Neural cell (in vitro differentiated cells): Measurements from ENCODE around the gene NFE2L2. TPM values are rescaled to one million over a fixed set of nuclear protein-coding genes. Genes with fewer than 3 reads are reported as not detected.
"Not testable (repeated sequence)": the region's sequence is repeated elsewhere in the genome, so short reads cannot be mapped to it uniquely, and the experiment has no call there.

ENCODE experiments used
- H2AFZ ChIP-seq: fragments of 200-600, 300-800 bp; sonication (generic), shearing (Covaris generic); 2 replicates; pipeline ENCODE4 v1.6.0; 2014; ENCODE audit warnings: low read depth, mild to moderate bottlenecking, antibody characterized with exemption, low read length, moderate library complexity
- H3F3A ChIP-seq: fragments of 200-600 bp; shearing (Covaris generic); 2 replicates; pipeline ENCODE4 v1.6.1; 2016; ENCODE audit warnings: mild to moderate bottlenecking, moderate library complexity, mixed read lengths, antibody characterized with exemption, low read length; ENCODE audit not compliant: insufficient read depth, poor library complexity, severe bottlenecking
- H3K27ac ChIP-seq: fragments of 200-600, 300-800 bp; sonication (generic), shearing (Covaris generic); 2 replicates; pipeline ENCODE4 v1.5.1; 2014; ENCODE audit warnings: mild to moderate bottlenecking, low read length, moderate library complexity
- H3K27me3 ChIP-seq: fragments of 300-800, 200-600 bp; sonication (generic), shearing (Covaris generic); 2 replicates; pipeline ENCODE4 v1.6.0; 2014; ENCODE audit warnings: mild to moderate bottlenecking, low read depth, low read length, moderate library complexity; ENCODE audit not compliant: insufficient read depth
- H3K36me3 ChIP-seq: fragments of 300-800, 200-600 bp; sonication (generic), shearing (Covaris generic); 2 replicates; pipeline ENCODE4 v1.5.1; 2014; ENCODE audit warnings: mild to moderate bottlenecking, antibody characterized with exemption, low read length, moderate library complexity; ENCODE audit not compliant: insufficient read depth
- H3K4me2 ChIP-seq: fragments of 300-800, 200-600 bp; sonication (generic), shearing (Covaris generic); 2 replicates; pipeline ENCODE4 v1.6.0; 2014; ENCODE audit warnings: mild to moderate bottlenecking, low read length
- H3K4me3 ChIP-seq: fragments of 300-800, 200-600 bp; sonication (generic), shearing (Covaris generic); 2 replicates; pipeline ENCODE4 v1.5.1; 2014; ENCODE audit warnings: mild to moderate bottlenecking, low read length, moderate library complexity
- H3K79me2 ChIP-seq: fragments of 200-600 bp; shearing (Covaris generic); replicated peaks from 2 replicates; pipeline ENCODE4 v1.6.0; 2014; ENCODE audit warnings: mild to moderate bottlenecking, low read length, moderate library complexity; ENCODE audit not compliant: insufficient read depth
- H3K9ac ChIP-seq: fragments of 300-800, 200-600 bp; sonication (generic), shearing (Covaris generic); 2 replicates; pipeline ENCODE4 v1.6.1; 2016; ENCODE audit warnings: mild to moderate bottlenecking, low read length, mixed read lengths
- H3K9me2 ChIP-seq: fragments of 200-600 bp; shearing (Covaris generic); 2 replicates; pipeline ENCODE4 v1.6.1; 2016; ENCODE audit warnings: mild to moderate bottlenecking, low read length, mixed read lengths; ENCODE audit not compliant: insufficient read depth
- H3K9me3 ChIP-seq: fragments of 200-600, 300-800 bp; sonication (generic), shearing (Covaris generic); 2 replicates; pipeline ENCODE4 v1.6.1; 2016; ENCODE audit warnings: mild to moderate bottlenecking, mixed run types, low read length, moderate library complexity, mixed read lengths
- H4K20me1 ChIP-seq: fragments of 200-600 bp; shearing (Covaris generic); 2 replicates; pipeline ENCODE4 v1.6.1; 2016; ENCODE audit warnings: mild to moderate bottlenecking, mixed run types; ENCODE audit not compliant: insufficient read depth
- CTCF ChIP-seq: fragments of 450-650 bp; IDR thresholded peaks from 2 replicates; pipeline ENCODE4 v1.5.1; 2014; ENCODE audit warnings: antibody characterized with exemption, mild to moderate bottlenecking, moderate library complexity; ENCODE audit not compliant: poor library complexity, severe bottlenecking
- EP300 ChIP-seq: fragments of 450-650 bp; conservative IDR thresholded peaks from 2 replicates; pipeline ENCODE4 v1.6.1; 2014; ENCODE audit warnings: antibody characterized with exemption, mild to moderate bottlenecking, moderate library complexity; ENCODE audit not compliant: poor library complexity, severe bottlenecking
- EZH2 ChIP-seq: fragments of 200-600, 300-800 bp; shearing (Covaris generic), sonication (generic); IDR thresholded peaks from 2 replicates; pipeline ENCODE4 v1.6.1; 2014; ENCODE audit warnings: antibody characterized with exemption, low read length, borderline replicate concordance, mild to moderate bottlenecking; ENCODE audit not compliant: insufficient read depth, poor library complexity, severe bottlenecking
- MXI1 ChIP-seq: fragments of 450-650 bp; conservative IDR thresholded peaks from 2 replicates; pipeline ENCODE4 v1.6.1; 2014; ENCODE audit warnings: antibody characterized with exemption, mild to moderate bottlenecking; ENCODE audit not compliant: poor library complexity, severe bottlenecking
- RAD21 ChIP-seq: fragments of 450-650 bp; conservative IDR thresholded peaks from 2 replicates; pipeline ENCODE4 v1.6.1; 2014; ENCODE audit warnings: antibody characterized with exemption, mild to moderate bottlenecking, moderate library complexity
- REST ChIP-seq: IDR thresholded peaks from 2 replicates; pipeline ENCODE4 v1.6.1; 2012; ENCODE audit warnings: borderline replicate concordance
- SMC3 ChIP-seq: fragments of 450-650 bp; conservative IDR thresholded peaks from 2 replicates; pipeline ENCODE4 v1.6.1; 2014; ENCODE audit warnings: antibody characterized with exemption, mild to moderate bottlenecking, moderate library complexity; ENCODE audit not compliant: poor library complexity
- polyA plus RNA-seq: library from polyadenylated mRNA; depleted of rRNA; stranded (reverse); fragments of >200 nt; gene quantifications from 2 replicates; pipeline ENCODE4 v1.2.3, GENCODE V29; 2014
- small RNA-seq, 3 experiments: library from RNA; depleted of rRNA; stranded (forward); fragments of <200 nt; gene quantifications; one replicate each; pipeline ENCODE3, GENCODE V24; 2012

The NFE2L2 gene
- polyA plus RNA-seq, 1 donor from 2014 or later, result 1.4 TPM

- H3K27me3 ChIP-seq, H3K4me2 ChIP-seq, H2AFZ ChIP-seq, H3K36me3 ChIP-seq, H3F3A ChIP-seq, H3K79me2 ChIP-seq, H3K9ac ChIP-seq, H3K27ac ChIP-seq, H4K20me1 ChIP-seq, H3K4me3 ChIP-seq, H3K9me3 ChIP-seq, H3K9me2 ChIP-seq: not testable (repeated sequence)
These were observed 78.5 kb downstream of the NFE2L2 start for GRCh38 chr2:177186038-177186437.

- H2AFZ ChIP-seq, result no peak overlapping the region
- no peaks in the 10 kb centered on the region for H3F3A ChIP-seq
- no peaks in the 10 kb centered on the region for H3K79me2 ChIP-seq
- H3K36me3 ChIP-seq, result no peaks in the 10 kb centered on the region
- H3K9ac ChIP-seq, result no peak overlapping the region
- H4K20me1 ChIP-seq, result no peaks in the 10 kb centered on the region
- no peak for TF ChIP-seq SMC3
- no peak for TF ChIP-seq REST
- no peak for TF ChIP-seq RAD21
- TF ChIP-seq MXI1, result no peak
- H3K9me3 ChIP-seq, result no peaks in the 10 kb centered on the region
- no peak overlapping the region for H3K27ac ChIP-seq
- H3K4me3 ChIP-seq, result no peak overlapping the region
- no peaks in the 10 kb centered on the region for H3K27me3 ChIP-seq
- no peak overlapping the region for H3K4me2 ChIP-seq
- H3K9me2 ChIP-seq, result no peaks in the 10 kb centered on the region
These were observed 79.9 kb downstream of the NFE2L2 start for GRCh38 chr2:177184606-177185005.

- Histone ChIP-seq H3K36me3 (no peaks in the 10 kb centered on the region), H3K9ac (no peak overlapping the region), H3K27ac (no peak overlapping the region), H3K9me3 (no peaks in the 10 kb centered on the region), H3K4me3 (no peak overlapping the region), H3K4me2 (no peak overlapping the region), H2AFZ (no peak overlapping the region), H3K9me2 (no peaks in the 10 kb centered on the region), H3K27me3 (no peaks in the 10 kb centered on the region), H3F3A (no peaks in the 10 kb centered on the region), H3K79me2 (no peaks in the 10 kb centered on the region), H4K20me1 (no peaks in the 10 kb centered on the region)
- TF ChIP-seq EP300 (no peak), CTCF (no peak), EZH2 (no peak), RAD21 (no peak)
These were observed 80.7 kb downstream of the NFE2L2 start for GRCh38 chr2:177183860-177184259.

Small RNA genes within 50 kb of the gene (small RNA-seq; reads per million reads assigned to genes)
- gene MIR3128, result 0 reads per million in 3 experiments
- 0 reads per million in 3 experiments for gene MIR6512
- 0 to 1.2 (median 0) reads per million in 3 experiments for gene RF00019

Other genes starting within 250 kb of the NFE2L2 start
- 114 and 134 TPM in 2 replicates for gene HNRNPA3, start 51.9 kb downstream of the NFE2L2 start, polyA plus RNA-seq
- gene AGPS, start 128.0 kb upstream of the NFE2L2 start, polyA plus RNA-seq, result 29.9 and 31.0 TPM in 2 replicates